Common myeloid progenitor, CD34-positive (primary cell): Measurements from ENCODE around the gene MYL10.

Experiments
- CTCF ChIA-PET: fragments of 350-600 bp; sonication (Branson Sonifier 250); formaldehyde crosslinking; loops from one replicate; lab custom pipeline; 2021; ENCODE audit warnings: antibody characterized with exemption; lab: Charles Lee
- POLR2A ChIA-PET: fragments of 350-600 bp; sonication (Branson Sonifier 250); formaldehyde crosslinking; loops from one replicate; lab custom pipeline; 2021; ENCODE audit warnings: antibody characterized with exemption; lab: Charles Lee
- DNase-seq, 3 donors: peaks; one replicate each; pipeline versions ENCODE4 v3.0.0 to v3.0.0-alpha.2; 2013
- H3K27ac ChIP-seq, 2 experiments: 1 replicate in 1 of 2; 2 replicates in 1 of 2; pipeline ENCODE4 v1.7.0; 2013; ENCODE audit warnings: inconsistent platforms in 2 of 2, low read length in 2 of 2, mild to moderate bottlenecking in 2 of 2, low read depth in 1 of 2, moderate library complexity in 1 of 2; ENCODE audit not compliant: severe bottlenecking in 2 of 2, insufficient read depth in 1 of 2, poor library complexity in 1 of 2
- H3K27me3 ChIP-seq, 5 experiments: replicated peaks in 2 of 5; 1 replicate in 3 of 5; 2 replicates in 2 of 5; pipeline versions ENCODE4 v1.6.1 to v1.7.0; 2013; ENCODE audit warnings: low read length in 4 of 5, mild to moderate bottlenecking in 2 of 5, moderate library complexity in 2 of 5, inconsistent platforms in 1 of 5; ENCODE audit not compliant: insufficient read depth in 5 of 5, control insufficient read depth in 4 of 5
- H3K36me3 ChIP-seq, 4 experiments: 1 replicate in 2 of 4; 2 replicates in 2 of 4; pipeline versions ENCODE4 v1.6.1 to v1.7.0; 2013; ENCODE audit warnings: low read length in 3 of 4, control low read depth in 1 of 4, mild to moderate bottlenecking in 1 of 4; ENCODE audit not compliant: control insufficient read depth in 4 of 4, insufficient read depth in 4 of 4
- H3K4me1 ChIP-seq, 4 experiments: 1 replicate in 3 of 4; 2 replicates in 1 of 4; pipeline versions ENCODE4 v1.6.1 to v1.7.1; 2013; ENCODE audit warnings: low read length in 3 of 4, mild to moderate bottlenecking in 3 of 4, control low read depth in 1 of 4, inconsistent platforms in 1 of 4, moderate library complexity in 1 of 4; ENCODE audit not compliant: control insufficient read depth in 4 of 4, insufficient read depth in 4 of 4; ENCODE audit errors: control extremely low read depth in 1 of 4
- H3K4me3 ChIP-seq, 7 experiments: 1 replicate in 4 of 7; 2 replicates in 3 of 7; pipeline versions ENCODE4 v1.5.1 to v1.7.0; 2013; ENCODE audit warnings: mild to moderate bottlenecking in 7 of 7, low read length in 6 of 7, moderate library complexity in 6 of 7, inconsistent platforms in 2 of 7, low read depth in 2 of 7, control low read depth in 1 of 7; ENCODE audit not compliant: insufficient read depth in 4 of 7, control insufficient read depth in 1 of 7; ENCODE audit errors: extremely low read depth in 1 of 7
- H3K9me3 ChIP-seq, 5 experiments: 1 replicate in 4 of 5; 2 replicates in 1 of 5; pipeline versions ENCODE4 v1.6.1 to v1.7.1; 2013; ENCODE audit warnings: low read length in 4 of 5, mild to moderate bottlenecking in 2 of 5, inconsistent platforms in 1 of 5, low read depth in 1 of 5, moderate library complexity in 1 of 5; ENCODE audit not compliant: control insufficient read depth in 4 of 5, insufficient read depth in 2 of 5; ENCODE audit errors: control extremely low read depth in 1 of 5
- WGBS: methylation state at CpG from one replicate; pipeline ENCODE4 v1.1.5; 2013; ENCODE audit not compliant: insufficient coverage; 5-methylcytosine and 5-hydroxymethylcytosine counted together

MYL10 gene

DNA sequence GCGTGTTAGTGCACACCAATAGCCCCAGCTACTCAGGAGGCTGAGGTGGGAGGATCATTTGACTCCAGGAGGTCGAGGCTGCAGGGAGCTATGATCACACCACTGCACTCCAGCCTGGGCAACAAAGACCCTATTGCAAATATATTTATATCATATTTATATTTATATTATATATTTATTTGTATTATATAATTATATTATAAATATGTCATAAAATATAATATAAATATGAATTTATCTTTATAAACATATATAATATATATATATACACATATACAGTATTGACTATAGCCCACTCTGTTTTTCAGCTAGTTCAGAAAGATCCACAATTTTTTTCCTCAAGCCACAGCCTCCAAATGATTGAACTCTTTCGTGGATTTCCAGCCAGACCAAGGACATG lies 45.3 kb upstream of the MYL10 start:
- Histone ChIP-seq H3K4me1 (no peaks in the 10 kb centered on the region), H3K27ac (no peak overlapping the region), H3K27me3 (peaks cover 0 to 2% (median 0%) of the 10 kb centered on the region in 5 experiments), H3K9me3 (peaks cover 0 to 7% (median 3%) of the 10 kb centered on the region in 5 experiments), H3K4me3 (no peak overlapping the region), H3K36me3 (no peaks in the 10 kb centered on the region)
- no peak for DNase-seq
- WGBS = no CpG with 5 or more reads among the region's 3 CpGs
- ChIA-PET POLR2A (interaction anchor here (0.7 kb wide), 1 partner anchor 22 kb away, joined by 8 read pairs; no protein-coding TSS in a partner anchor), CTCF (interaction anchor here (0.9 to 1.0 kb wide), 3 partner anchors 28 to 140 kb away, joined by 3 read pairs; no protein-coding TSS in a partner anchor)

DNA sequence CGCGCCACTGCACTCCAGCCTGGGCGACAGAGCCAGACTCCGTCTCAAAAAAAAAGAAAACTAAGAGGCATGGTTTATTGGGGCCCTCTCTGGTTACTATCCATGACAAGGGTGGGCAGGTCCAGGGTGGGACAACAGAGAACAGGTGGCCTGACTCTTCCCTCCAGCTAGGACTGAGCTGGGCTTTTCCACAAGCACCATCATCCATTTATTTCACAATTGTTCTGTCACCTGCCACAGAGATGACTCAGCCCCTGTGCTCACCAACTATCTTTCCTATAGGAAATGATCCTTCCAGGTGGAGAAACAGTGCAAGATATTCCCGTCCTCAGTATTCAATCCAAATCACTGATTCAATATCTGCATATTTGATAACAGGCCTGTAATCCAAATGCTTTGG lies 44.9 kb upstream of the MYL10 start:
- H3K4me3 ChIP-seq = no peak overlapping the region
- WGBS = 94% methylated on average over 3 of the region's 5 CpGs
- peaks cover 0 to 7% (median 3%) of the 10 kb centered on the region in 5 experiments for H3K9me3 ChIP-seq
- no peak overlapping the region for H3K27ac ChIP-seq
- no peaks in the 10 kb centered on the region for H3K36me3 ChIP-seq
- ChIA-PET CTCF (interaction anchor here (0.9 kb wide), 1 partner anchor 27 kb away, joined by 3 read pairs; no protein-coding TSS in a partner anchor), POLR2A (no interaction called here)
- H3K4me1 ChIP-seq = no peaks in the 10 kb centered on the region
- DNase-seq = no peak
- peaks cover 0 to 2% (median 0%) of the 10 kb centered on the region in 5 experiments for H3K27me3 ChIP-seq

DNA sequence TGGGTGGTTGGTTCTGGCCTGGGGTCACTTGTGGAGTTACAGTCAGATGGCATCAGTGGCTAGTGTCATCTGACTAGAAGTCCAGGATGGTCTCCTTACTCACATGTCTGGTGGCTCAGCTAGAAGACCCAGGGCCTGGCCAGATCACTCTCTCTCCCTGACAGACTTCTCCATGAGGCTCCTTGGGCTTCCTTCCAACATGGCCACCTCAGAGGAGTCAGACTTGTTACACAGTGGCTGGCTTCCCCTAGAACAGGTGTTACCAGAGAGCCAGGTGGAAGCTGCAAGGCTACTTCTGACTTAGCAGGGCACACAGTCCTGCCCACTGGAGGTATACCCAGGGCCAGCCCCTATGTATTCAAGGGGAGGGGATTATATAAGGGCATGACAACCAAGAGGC lies 44.2 kb upstream of the MYL10 start:
- POLR2A ChIA-PET = no interaction called here
- peaks cover 0 to 7% (median 3%) of the 10 kb centered on the region in 5 experiments for H3K9me3 ChIP-seq
- H3K36me3 ChIP-seq = no peaks in the 10 kb centered on the region
- peaks cover 0 to 4% (median 0%) of the 10 kb centered on the region in 5 experiments for H3K27me3 ChIP-seq
- no peaks in the 10 kb centered on the region for H3K4me1 ChIP-seq
- no peak overlapping the region for H3K27ac ChIP-seq
- no peak overlapping the region for H3K4me3 ChIP-seq
- DNase-seq = no peak
- CTCF ChIA-PET = interaction anchor here (1.1 kb wide), 1 partner anchor 563 kb away, joined by 3 read pairs; no protein-coding TSS in a partner anchor

DNA sequence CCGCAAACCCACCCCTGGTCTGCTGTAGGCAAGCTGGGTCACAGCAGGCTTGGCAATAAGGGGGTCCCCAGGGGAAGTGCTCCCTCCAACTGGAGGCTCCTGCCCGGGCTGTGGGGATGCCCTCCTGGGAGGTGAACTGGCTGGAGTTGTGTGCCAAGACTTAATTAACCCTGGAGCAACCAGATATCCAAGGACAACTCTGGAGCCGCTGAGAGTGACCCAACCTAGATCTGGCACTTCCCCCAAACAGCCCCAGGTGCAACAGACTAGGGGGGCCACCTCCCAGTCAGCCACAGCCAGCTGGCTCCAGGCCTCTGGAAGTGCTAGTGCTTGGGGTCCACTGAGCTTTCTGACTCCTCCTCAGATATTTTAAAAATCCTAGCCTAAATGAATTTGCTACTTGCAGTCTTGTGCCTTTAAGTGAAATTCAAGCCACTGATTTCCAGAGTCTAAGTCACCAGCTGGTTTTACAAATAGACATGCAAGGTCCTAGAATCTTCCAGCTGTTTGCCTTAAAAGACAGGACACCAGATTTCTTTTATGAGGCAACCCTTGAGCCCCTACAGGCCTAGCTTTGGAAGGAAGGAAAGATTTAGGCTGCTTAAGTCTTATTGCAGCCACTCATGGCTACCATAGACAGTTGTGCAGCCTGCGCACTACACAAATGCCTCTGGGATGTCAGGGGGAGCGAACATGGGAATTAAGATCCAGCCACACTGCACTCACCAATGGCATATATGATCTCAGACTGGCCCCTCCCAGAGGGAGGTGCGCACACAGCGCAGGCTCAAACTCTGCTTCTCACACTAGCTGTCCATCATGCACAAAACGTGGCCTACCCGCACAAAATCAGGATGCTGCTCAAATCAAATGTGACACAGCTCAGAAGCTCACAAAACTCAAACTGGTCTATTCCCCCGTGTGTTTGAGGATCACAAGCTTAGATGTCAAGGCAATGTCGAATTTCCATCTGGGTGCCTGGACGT lies 42.6 kb upstream of the MYL10 start:
- CTCF ChIA-PET = no interaction called here
- no peak for DNase-seq
- no peak overlapping the region for H3K4me3 ChIP-seq
- peaks cover 0 to 4% (median 0%) of the 10 kb centered on the region in 5 experiments for H3K27me3 ChIP-seq
- WGBS = 87% methylated on average over 11 of the region's 12 CpGs
- no peaks in the 10 kb centered on the region for H3K36me3 ChIP-seq
- H3K4me1 ChIP-seq = peaks cover 0 to 4% (median 0%) of the 10 kb centered on the region in 4 experiments
- POLR2A ChIA-PET = no interaction called here
- H3K27ac ChIP-seq = no peak overlapping the region
- H3K9me3 ChIP-seq = peaks cover 0 to 9% (median 3%) of the 10 kb centered on the region in 5 experiments

DNA sequence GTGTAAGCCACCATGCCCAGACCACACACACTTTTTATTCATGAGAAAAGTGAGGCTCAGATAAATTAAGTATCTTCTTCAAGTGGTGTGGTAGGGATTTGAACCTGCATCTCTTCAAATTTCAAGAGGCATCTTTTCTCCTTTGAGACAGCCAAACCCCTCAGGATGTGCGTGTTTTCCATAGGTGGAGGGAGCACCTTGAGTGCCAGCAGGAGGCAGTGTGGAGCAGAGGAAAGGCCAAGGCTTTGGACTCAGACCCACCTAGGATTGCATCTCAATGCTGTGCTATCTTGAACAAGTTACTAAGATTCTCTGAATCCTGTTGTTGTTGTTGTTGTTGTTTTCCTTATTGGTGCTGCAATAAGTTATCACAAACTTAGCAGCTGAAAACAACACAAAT lies 40.2 kb upstream of the MYL10 start:
- H3K4me1 ChIP-seq = peaks cover 0 to 4% (median 0%) of the 10 kb centered on the region in 4 experiments
- H3K27ac ChIP-seq = no peak overlapping the region
- CTCF ChIA-PET = interaction anchor here (1.2 to 2.3 kb wide), 2 partner anchors 20 to 60 kb away, joined by 3 to 6 read pairs; no protein-coding TSS in a partner anchor
- POLR2A ChIA-PET = no interaction called here
- DNase-seq = peak in 2 of 3 donors; percentile 21 to 35
- H3K9me3 ChIP-seq = peaks cover 0 to 9% (median 3%) of the 10 kb centered on the region in 5 experiments
- no peak overlapping the region for H3K4me3 ChIP-seq
- 100% methylated on average over 1 of the region's 1 CpG for WGBS
- H3K27me3 ChIP-seq = peaks cover 0 to 4% (median 0%) of the 10 kb centered on the region in 5 experiments
- H3K36me3 ChIP-seq = no peaks in the 10 kb centered on the region

DNA sequence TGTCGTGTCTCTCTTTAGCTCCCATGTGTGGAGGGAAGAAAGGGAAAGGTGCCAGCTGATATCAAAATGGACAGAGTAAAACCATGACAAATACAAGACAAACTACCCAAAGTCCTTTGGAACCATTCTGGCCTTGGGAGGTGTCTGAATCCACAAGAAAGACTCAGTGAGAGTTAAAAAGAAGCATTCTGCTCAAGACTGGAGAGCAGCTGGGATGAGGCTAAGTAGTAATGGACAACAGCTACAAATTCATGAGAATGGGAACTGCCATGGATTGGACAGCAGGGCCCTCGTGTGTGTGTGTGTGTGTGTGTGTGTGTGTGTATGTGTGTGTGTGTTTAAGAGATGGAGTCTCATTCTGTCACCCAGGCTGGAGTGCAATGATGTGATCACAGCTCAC lies 39.6 kb upstream of the MYL10 start:
- CTCF ChIA-PET = interaction anchor here (1.2 to 2.3 kb wide), 2 partner anchors 19 to 60 kb away, joined by 3 to 6 read pairs; no protein-coding TSS in a partner anchor
- no CpG with 5 or more reads among the region's 2 CpGs for WGBS
- POLR2A ChIA-PET = no interaction called here

More for the DNA sequence above, 39.6 kb upstream of the MYL10 start:
- Histone ChIP-seq H3K4me1 (peaks cover 0 to 4% (median 0%) of the 10 kb centered on the region in 4 experiments), H3K27ac (no peak overlapping the region), H3K27me3 (peaks cover 0 to 2% (median 0%) of the 10 kb centered on the region in 5 experiments), H3K36me3 (no peaks in the 10 kb centered on the region), H3K9me3 (peaks cover 0 to 9% (median 5%) of the 10 kb centered on the region in 5 experiments), H3K4me3 (no peak overlapping the region)
- no peak for DNase-seq
